ENCODE data around the gene GAB4.

The GAB4 gene

DNA sequence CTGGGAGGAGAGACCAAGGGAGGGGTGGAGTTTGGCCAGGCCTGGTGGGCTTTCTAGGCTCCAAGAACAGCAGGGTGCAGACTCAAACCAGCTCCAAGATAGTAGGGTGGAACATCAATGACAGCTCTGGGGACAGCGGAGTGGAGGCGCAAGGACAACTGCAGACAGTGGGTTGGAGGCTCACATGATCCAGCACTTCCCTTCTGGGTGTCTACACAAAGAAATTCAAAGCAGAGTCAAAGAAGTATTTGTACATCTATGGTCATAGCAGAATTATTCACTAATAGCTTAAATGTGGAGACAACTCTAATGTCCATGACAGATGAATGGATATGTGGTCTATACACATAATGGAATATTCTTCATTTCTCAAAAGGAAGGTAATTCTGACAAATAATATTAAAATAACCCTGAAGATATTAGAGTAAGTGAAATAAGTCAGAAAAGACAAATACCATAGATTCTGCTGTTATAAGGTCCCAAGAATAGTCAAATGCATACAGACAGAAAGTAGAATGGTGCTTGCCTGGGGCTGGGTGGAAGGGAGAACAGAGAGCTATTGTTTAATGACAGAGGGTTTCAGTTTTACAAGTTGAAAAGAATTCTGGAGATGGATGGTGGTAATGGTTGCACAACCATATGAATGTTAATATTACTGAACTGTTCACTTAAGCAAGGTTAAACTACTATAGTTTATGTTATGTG is 5.5 kb upstream of the GAB4 start:
- DNase-seq (ENCODE audit: low spot score in 2 of 2) = no peak
- Mint-ChIP-seq H3K27ac (no peak overlapping the region), H3K36me3 (no peaks in the 10 kb centered on the region), H3K4me3 (no peak overlapping the region), H3K4me1 (no peaks in the 10 kb centered on the region), H3K9me3 (no peaks in the 10 kb centered on the region)
- ATAC-seq = no peak

DNA sequence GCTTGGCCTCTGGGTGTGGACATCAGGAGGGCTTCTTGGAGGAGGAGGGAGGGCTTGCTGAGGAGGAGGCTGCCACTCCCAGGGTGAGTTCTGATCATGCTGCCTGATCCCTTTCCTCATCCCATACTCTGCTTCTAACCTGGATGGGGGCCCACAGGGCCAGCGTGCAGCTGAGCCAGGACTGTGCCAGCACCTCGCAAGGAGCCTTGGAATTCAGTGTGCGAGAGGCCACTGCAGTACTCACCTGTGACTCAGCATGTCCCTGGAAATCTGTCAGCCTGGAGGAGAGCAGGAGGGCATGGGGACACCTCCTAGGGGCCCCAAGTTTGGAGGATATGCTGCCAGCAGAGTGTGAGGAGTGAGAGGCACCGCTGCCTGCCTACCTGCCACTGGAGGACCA is 4.2 kb upstream of the GAB4 start:
- ATAC-seq = no peak

DNA sequence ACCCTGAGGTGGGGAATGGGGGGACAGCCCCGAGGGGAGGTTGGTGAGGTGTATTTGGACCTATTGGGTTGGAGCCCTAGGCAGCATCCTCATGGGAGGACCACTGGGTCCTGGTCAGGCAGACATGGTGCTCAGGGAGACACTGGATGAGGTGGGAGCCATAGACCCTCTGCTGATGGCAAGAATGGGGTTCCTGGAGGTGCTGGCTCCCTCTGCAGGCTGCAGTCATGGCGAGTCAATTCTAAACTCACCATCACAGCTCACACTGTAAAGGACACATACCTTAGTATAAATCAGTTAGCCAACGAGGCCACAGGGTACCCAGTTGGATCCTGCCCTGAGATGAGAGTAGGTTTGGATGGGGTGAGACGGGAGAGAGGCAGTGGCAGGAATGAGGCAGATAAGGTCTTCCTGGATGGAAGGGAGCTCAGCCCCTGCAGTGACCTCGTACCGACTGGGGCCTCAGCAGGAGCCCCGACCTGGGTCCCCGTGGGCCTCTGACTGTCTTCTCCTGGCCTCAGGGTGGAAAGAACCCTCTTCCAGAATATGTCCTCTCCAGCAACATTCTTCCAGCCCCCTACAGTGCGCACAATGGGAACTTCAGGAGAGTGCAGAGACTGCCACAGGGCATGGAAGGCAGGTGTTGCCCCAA is 1.7 kb upstream of the GAB4 start:
- ATAC-seq (peak; percentile 29), DNase-seq (ENCODE audit: low spot score in 2 of 2) (no peak)
- Mint-ChIP-seq H3K9me3 (no peaks in the 10 kb centered on the region), H3K27ac (no peak overlapping the region), H3K4me3 (no peak overlapping the region), H3K36me3 (no peaks in the 10 kb centered on the region), H3K4me1 (no peaks in the 10 kb centered on the region)

More for the DNA sequence above, 4.2 kb upstream of the GAB4 start:
- no peak for DNase-seq (ENCODE audit: low spot score in 2 of 2)
- Mint-ChIP-seq H3K36me3 (no peaks in the 10 kb centered on the region), H3K4me3 (no peak overlapping the region), H3K27ac (no peak overlapping the region), H3K4me1 (no peaks in the 10 kb centered on the region), H3K9me3 (no peaks in the 10 kb centered on the region)

DNA sequence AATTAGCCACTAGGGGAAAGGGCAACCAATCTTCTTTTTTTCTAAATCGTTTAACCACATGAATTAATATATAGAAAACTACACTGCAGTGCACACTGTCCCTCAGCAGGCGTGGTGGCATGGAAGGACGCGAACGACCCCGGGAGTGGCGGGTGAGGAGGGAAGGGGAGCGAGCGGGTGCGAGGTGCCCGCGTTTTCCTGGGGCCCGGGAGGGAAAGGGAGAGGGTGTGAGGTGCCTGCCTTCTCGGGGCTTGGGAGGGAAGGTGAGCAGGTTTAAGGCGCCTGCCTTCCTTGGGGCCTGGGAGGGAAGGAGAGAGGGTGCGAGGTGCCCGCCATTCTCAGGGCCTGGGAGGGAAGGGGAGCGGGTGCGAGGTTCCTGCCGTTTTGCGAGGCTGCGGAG is 765 bp downstream of the GAB4 start:
- no peak for DNase-seq (ENCODE audit: low spot score in 2 of 2)
- Mint-ChIP-seq H3K36me3 (no peaks in the 10 kb centered on the region), H3K4me3 (no peak overlapping the region), H3K4me1 (no peaks in the 10 kb centered on the region), H3K27ac (no peak overlapping the region), H3K9me3 (peaks cover 4% of the 10 kb centered on the region)
- no peak for ATAC-seq

DNA sequence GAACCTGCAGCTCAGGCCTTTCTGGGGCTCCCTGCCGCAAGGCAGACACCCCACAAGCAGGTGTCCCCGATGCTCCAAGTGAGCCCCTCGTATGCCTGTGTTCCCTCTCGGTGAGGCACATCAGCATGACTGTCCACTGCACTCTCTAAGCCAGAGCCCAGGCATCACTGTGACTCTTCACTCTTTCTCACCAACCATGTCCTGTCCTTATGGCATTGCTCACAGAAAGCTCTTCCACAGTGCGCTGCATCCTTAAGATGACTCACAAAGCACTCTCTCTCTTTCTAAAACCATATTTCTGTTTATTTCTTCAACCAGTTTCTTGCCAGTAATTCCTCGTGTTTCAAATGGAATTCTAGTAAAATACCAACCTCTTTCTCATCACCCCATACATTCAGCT is 18.1 kb downstream of the GAB4 start:
- Mint-ChIP-seq H3K4me1 (no peaks in the 10 kb centered on the region), H3K9me3 (no peaks in the 10 kb centered on the region), H3K4me3 (no peak overlapping the region), H3K27ac (no peak overlapping the region), H3K36me3 (no peaks in the 10 kb centered on the region)
- DNase-seq (ENCODE audit: low spot score in 2 of 2) = no peak
- ATAC-seq = no peak

DNA sequence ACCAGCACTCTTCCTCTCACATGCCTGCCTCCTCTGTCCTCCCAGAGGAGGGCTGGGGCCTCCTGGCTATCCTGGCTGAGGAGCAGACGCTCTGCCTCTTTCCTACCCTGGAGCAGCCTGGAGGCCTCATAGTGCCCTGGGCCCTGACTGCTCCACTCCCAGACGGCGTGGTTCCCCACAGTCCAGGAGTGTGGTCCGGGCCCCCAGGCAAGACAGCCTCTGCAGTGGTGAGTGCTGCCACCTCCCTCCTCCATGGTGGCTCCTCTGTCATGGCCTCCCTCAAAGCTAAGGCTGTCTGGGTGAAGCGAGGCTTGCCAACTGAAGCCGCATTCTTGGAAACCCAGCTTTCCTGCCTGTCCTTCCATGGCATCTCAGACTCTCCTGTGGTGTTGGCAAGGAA is 19.8 kb downstream of the GAB4 start:
- peaks cover 2% of the 10 kb centered on the region for H3K9me3 Mint-ChIP-seq
- H3K36me3 Mint-ChIP-seq = no peaks in the 10 kb centered on the region
- no peak overlapping the region for H3K4me3 Mint-ChIP-seq
- no peak for ATAC-seq
- no peak for DNase-seq (ENCODE audit: low spot score in 2 of 2)
- H3K4me1 Mint-ChIP-seq = no peaks in the 10 kb centered on the region
- H3K27ac Mint-ChIP-seq = no peak overlapping the region

DNA sequence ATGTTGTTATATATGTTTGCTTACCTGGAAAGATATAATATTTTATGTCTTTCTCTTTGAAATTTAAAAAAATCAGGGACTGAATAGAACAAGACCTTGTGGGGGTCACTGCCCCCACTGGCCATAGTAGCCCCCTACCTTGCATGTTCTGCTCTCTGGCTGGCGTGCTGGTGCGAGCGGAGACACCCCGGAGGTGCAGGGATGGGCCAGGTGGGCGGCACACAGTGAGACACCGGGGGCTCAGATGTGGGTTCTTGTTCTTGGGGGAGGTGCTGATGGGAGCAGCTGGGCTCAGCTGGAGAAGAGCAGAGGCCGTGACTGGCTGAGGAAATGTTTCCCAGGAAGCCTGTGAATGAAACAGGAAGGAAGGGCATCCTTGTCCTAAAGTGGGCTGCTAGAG is 20.2 kb downstream of the GAB4 start:
- Mint-ChIP-seq H3K9me3 (peaks cover 5% of the 10 kb centered on the region), H3K36me3 (no peaks in the 10 kb centered on the region), H3K4me1 (no peaks in the 10 kb centered on the region), H3K4me3 (no peak overlapping the region), H3K27ac (no peak overlapping the region)
- DNase-seq (ENCODE audit: low spot score in 2 of 2) = no peak
- ATAC-seq = no peak

DNA sequence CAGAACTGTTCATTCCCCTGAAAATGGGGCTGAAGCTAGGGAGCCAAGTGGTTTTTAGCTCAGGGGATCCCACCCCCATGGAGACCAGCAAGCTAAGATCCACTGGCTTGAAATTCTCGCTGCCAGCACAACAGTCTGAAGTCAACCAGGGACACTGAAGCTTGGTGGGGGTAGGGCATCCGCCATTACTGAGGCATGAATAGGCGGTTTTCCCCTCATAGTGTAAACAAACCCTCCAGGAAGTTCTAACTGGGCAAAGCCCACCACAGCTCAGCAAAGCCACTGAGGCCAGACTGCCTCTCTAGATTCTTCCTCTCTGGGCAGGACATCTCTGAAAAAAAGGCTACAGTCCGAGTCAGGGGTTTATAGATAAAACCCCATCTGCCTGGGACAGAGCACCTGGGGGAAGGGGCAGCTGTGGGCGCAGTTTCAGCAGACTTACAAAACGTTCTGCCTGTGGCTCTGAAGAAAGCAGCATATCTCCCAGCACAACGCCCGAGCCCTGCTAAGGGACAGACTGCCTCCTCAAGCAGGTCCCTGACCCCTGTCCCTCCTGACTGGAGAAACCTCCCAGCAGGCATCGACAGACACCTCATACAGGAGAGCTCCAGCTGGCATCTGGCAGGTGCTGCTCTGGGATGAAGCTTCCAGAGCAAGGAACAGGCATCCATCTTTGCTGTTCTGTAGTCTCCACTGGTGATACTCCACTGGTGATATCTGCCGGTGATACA is 32.7 kb downstream of the GAB4 start:
- DNase-seq (ENCODE audit: low spot score in 2 of 2) = no peak
- Mint-ChIP-seq H3K36me3 (no peaks in the 10 kb centered on the region), H3K9me3 (no peaks in the 10 kb centered on the region), H3K4me3 (no peak overlapping the region), H3K27ac (no peak overlapping the region), H3K4me1 (no peaks in the 10 kb centered on the region)
- ATAC-seq = no peak

DNA sequence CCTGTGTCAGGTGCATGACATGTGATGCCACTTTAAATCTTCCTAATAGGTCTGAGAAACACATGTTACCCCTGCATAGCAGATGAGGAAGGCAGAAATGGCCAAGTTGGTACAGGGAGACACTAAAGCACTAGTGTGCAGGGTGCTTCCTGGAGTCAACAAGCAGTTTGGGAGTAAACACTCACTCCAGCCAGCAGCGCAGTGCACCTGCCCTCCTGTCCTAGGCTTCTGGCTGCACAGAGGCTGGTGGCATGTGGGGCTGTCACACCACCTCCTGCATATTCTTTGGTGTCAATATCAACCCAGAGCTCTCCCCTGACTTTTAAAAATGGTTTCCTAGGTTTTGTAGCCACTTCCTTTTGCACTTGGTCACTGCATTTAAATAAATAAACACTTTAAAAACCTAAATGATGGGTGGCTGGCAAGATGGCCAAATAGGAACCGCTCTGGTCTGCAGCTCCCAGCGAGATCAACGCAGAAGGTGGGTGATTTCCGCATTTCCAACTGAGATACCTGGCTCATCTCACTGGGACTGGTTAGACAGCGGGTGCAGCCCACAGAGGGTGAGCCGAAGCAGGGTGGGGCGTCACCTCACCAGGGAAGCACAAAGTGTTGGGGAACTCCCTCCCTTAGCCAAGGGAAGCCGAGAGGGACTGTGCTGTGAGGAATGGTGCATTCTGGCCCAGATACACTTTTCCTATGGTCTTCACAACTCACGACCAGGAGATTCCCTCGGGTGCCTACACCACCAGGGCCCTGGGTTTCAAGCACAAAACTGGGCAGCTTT is 33.5 kb downstream of the GAB4 start:
- Mint-ChIP-seq H3K36me3 (no peaks in the 10 kb centered on the region), H3K27ac (no peak overlapping the region), H3K4me1 (no peaks in the 10 kb centered on the region), H3K4me3 (no peak overlapping the region), H3K9me3 (no peaks in the 10 kb centered on the region)
- ATAC-seq (no peak), DNase-seq (ENCODE audit: low spot score in 2 of 2) (no peak)

DNA sequence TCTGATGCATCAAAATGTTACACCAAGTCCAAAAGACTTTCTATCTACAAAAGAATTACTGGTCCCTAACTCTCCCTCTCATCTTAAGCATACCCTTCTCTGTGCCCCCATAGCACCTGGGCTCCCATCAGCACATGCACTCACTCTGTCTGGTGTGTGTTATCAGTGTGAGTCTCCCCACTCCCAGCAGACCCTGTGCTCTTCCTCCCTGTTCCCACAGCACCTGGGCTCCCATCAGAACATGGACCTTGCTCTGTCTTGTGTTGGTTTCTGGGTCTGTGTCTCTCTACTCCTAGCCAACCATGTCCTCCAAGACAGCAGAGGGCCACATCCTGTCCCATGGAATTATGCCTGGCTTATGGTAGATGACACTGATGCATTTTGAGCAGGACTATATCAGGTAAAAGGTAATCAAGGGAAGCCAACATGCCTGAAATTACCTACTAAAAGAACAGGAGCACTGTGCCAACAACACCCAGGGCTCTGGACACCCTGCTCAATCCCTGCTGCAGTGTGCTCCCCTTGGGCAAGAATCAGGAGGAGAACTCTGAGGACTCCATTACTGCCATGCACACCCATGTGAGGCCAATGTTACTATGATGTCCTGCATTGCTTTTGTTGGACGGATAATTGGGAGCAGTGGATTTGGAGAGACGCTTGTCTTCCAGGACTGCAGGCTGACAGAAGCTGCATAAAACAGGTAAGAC is 34.3 kb downstream of the GAB4 start:
- H3K4me3 Mint-ChIP-seq = no peak overlapping the region
- no peaks in the 10 kb centered on the region for H3K9me3 Mint-ChIP-seq
- H3K4me1 Mint-ChIP-seq = no peaks in the 10 kb centered on the region
- H3K27ac Mint-ChIP-seq = no peak overlapping the region
- DNase-seq (ENCODE audit: low spot score in 2 of 2) = no peak
- ATAC-seq = no peak
- H3K36me3 Mint-ChIP-seq = no peaks in the 10 kb centered on the region

DNA sequence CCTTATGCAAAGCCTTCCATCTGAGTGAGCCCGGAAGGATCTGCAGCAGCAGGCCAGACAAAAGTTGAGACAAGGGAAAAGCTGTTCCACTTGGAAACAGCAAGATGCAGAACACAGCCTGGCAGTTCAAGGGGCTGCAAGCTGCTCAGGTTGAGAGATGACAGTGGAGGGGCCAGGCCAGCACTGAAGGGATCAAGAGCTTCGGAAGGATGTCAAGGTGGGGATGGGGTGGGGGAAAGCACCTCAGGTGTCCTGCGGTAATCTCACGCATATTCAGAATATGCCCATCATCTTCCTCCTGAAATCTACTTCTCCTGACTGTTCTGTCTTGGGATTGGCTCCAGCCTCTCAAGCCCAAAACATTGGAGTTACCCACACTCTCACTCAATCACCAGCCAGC is 35.7 kb downstream of the GAB4 start:
- Mint-ChIP-seq H3K36me3 (no peaks in the 10 kb centered on the region), H3K4me3 (no peak overlapping the region), H3K27ac (no peak overlapping the region), H3K4me1 (no peaks in the 10 kb centered on the region), H3K9me3 (no peaks in the 10 kb centered on the region)
- DNase-seq (ENCODE audit: low spot score in 2 of 2) (no peak), ATAC-seq (no peak)

DNA sequence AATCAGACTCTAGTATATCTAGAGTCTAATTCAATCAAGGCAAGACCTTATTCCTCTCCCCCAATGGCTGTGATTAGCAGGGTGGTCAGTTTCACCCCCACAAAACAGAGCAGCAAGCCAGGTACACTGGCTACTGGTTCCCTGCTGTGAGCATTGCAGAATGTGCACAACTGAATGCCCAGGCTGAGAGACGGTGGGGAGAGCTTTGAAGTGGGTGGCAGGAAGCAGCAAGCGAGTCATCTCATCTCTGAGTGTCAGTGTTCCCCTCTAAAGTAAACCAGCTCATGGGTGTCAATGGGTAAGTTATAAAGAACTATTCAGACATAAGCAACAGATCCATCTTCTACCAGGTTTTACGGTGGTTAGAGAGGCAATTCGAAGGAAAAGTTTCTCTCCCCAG is 37.6 kb downstream of the GAB4 start:
- H3K4me3 Mint-ChIP-seq = no peak overlapping the region
- no peaks in the 10 kb centered on the region for H3K36me3 Mint-ChIP-seq
- no peaks in the 10 kb centered on the region for H3K9me3 Mint-ChIP-seq
- no peaks in the 10 kb centered on the region for H3K4me1 Mint-ChIP-seq
- DNase-seq (ENCODE audit: low spot score in 2 of 2) (no peak), ATAC-seq (no peak)
- H3K27ac Mint-ChIP-seq = no peak overlapping the region

DNA sequence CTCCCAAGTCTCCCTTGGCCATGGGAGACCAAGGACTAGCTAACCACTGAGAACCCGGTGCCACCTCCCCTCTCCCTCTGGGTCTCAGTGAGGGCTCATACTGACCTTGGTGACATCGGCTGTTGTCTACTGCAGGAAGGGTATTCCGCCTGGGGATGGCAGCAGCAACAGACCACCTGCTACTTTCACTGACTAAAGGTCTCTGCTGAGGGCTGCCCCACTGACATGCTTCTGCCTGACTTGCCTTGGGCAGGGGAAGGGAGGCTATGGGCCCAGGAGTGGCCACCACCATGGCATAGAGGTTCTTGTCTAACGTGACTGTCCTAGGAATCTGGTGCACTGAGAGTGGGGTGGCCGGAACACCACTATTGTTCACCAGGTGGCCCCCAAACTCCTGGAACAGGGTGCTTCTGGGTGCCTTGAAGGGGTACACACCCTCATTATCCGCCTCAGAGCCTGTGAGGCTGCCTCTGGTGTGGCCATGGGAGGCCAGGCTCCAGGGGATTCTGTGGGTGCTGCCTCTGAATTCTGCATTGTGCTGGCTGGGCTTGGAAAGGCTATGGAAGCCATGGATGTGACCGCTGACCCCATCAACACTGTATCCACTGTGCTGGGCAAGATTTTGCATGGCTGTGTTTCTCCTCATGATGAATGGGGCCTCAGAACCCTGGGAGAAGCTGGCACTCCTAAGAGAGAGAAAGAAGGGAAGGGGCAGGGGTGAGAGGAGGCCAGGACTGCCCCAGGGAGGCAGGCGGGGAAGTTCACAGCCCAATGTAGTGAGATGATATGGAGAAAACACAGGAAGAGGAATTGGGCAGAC is 38.3 kb downstream of the GAB4 start:
- Mint-ChIP-seq H3K4me3 (no peak overlapping the region), H3K36me3 (no peaks in the 10 kb centered on the region), H3K9me3 (no peaks in the 10 kb centered on the region), H3K4me1 (no peaks in the 10 kb centered on the region), H3K27ac (no peak overlapping the region)
- DNase-seq (ENCODE audit: low spot score in 2 of 2) (no peak), ATAC-seq (no peak)

DNA sequence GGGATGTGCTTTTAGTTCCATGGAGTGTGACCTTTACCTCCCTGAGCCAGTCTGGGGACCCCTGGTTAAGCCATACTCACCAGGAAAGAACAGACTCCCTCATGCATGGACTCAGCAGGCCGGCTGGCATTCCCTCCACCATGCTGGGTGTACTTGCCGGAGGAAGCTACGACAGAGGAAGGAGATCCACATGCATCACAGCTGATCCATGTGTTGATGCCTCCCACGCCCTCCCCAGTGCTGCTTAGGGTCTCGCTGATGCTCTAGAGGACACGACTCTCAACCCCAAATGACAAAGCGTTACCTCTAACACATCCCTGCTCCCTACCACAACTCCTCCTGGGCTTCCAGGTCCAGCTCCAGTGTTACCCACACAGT is 39.8 kb downstream of the GAB4 start:
- no peak for ATAC-seq
- H3K36me3 Mint-ChIP-seq = no peaks in the 10 kb centered on the region
- H3K4me3 Mint-ChIP-seq = no peak overlapping the region
- DNase-seq (ENCODE audit: low spot score in 2 of 2) = no peak
- no peaks in the 10 kb centered on the region for H3K4me1 Mint-ChIP-seq
- no peak overlapping the region for H3K27ac Mint-ChIP-seq
- H3K9me3 Mint-ChIP-seq = no peaks in the 10 kb centered on the region
